Measurements from ENCODE around the gene CYP2W1.

GRCh38 chr7:992709-993607 lies 10.0 kb downstream of the CYP2W1 start:
- TF ChIP-seq POLR2A (IDR thresholded peaks at IDR 0.05) (no peak), CTCF (IDR thresholded peaks at IDR 0.05) (peak; percentile 99)
